Gastrocnemius medialis (tissue), 4 donors: ENCODE results near the gene FNDC11.

Experiments used
- POLR2A ChIP-seq, 2 donors: fragments of 450-650 bp; IDR thresholded peaks; one replicate each; pipeline ENCODE4 v1.6.1; 2017; ENCODE audit warnings: antibody characterized with exemption in 2 of 2, mild to moderate bottlenecking in 2 of 2, moderate library complexity in 2 of 2
- TF ChIP-seq, protein P1 (sequence below), 5 experiments: fragments of 450-650 bp in 3 of 5; fragments of 200-600 bp in 2 of 5; sonication (generic) in 2 of 5; IDR thresholded peaks in 4 of 5; conservative IDR thresholded peaks in 1 of 5; 1 replicate in 4 of 5; 2 replicates in 1 of 5; pipeline ENCODE4 v1.5.1; 2016 to 2019; ENCODE audit warnings: antibody characterized with exemption in 5 of 5, mild to moderate bottlenecking in 3 of 5, moderate library complexity in 3 of 5

DNA sequence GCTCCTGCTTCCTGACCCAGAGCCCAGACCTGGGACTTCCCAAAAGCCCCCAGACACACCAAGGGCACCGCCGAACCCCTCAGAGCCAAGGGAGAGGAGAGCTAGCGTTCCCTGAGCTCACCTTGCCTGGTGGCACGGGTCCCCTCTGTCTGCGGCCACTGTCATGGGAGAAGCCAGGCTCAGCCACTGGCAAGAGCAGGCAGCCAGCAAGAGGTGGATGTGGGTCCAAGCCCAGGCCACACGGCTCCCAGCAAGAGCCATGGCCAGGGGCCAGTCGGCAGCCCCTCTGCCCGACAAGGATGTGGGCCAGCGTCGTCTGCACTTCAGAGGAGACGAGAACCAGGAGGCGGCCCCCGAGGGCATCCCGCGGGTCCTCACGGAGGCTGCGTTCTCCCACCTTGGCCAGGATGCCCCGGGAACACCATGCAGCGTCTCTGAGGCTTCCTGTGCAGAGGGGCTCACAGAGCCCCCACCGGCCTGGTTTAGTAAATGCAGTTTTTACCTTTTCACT lies 35.6 kb upstream of the FNDC11 start:
- no peak for TF ChIP-seq POLR2A (IDR thresholded peaks at IDR 0.05)
- TF ChIP-seq, protein P1, sequence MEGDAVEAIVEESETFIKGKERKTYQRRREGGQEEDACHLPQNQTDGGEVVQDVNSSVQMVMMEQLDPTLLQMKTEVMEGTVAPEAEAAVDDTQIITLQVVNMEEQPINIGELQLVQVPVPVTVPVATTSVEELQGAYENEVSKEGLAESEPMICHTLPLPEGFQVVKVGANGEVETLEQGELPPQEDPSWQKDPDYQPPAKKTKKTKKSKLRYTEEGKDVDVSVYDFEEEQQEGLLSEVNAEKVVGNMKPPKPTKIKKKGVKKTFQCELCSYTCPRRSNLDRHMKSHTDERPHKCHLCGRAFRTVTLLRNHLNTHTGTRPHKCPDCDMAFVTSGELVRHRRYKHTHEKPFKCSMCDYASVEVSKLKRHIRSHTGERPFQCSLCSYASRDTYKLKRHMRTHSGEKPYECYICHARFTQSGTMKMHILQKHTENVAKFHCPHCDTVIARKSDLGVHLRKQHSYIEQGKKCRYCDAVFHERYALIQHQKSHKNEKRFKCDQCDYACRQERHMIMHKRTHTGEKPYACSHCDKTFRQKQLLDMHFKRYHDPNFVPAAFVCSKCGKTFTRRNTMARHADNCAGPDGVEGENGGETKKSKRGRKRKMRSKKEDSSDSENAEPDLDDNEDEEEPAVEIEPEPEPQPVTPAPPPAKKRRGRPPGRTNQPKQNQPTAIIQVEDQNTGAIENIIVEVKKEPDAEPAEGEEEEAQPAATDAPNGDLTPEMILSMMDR (IDR thresholded peaks at IDR 0.05 in 4 of 5, conservative IDR thresholded peaks at IDR 0.05 in 1 of 5), result no peak
